SK-N-SH (cell line): ENCODE data around the gene YTHDF1. TPM values are rescaled to one million over a fixed set of nuclear protein-coding genes. Genes with fewer than 3 reads are reported as not detected.

Experiments used
- CTCF ChIA-PET: fragments of 300-600, 350-600 bp; formaldehyde crosslinking; extraction: SDS; loops from one replicate; lab custom pipeline; 2021; lab: Yijun Ruan, JAX
- POLR2A ChIA-PET: fragments of 350-600 bp; sonication (Branson Sonifier 250); formaldehyde crosslinking; extraction: SDS; loops from one replicate; lab custom pipeline; 2020; ENCODE audit warnings: antibody characterized with exemption, inconsistent platforms; lab: Yijun Ruan, JAX
- DNase-seq: peaks from one replicate; pipeline ENCODE4 v3.0.0; 2012
- H2AFZ ChIP-seq: fragments of 200-600 bp; sonication (generic); 2 replicates; pipeline ENCODE4 v1.8.1; 2016; ENCODE audit warnings: antibody characterized with exemption, mild to moderate bottlenecking, low read depth
- H3F3A ChIP-seq: fragments of 200-600 bp; sonication (generic); replicated peaks from 2 replicates; pipeline ENCODE3; 2016; ENCODE audit warnings: antibody characterized with exemption, mild to moderate bottlenecking; ENCODE audit not compliant: insufficient read depth
- H3K27ac ChIP-seq, 2 experiments: fragments of 200-500 bp in 1 of 2; fragments of 200-600 bp in 1 of 2; sonication (Bioruptor generic) in 1 of 2; sonication (generic), shearing (Covaris generic) in 1 of 2; 2 replicates each; pipeline versions ENCODE4 v1.5.1 to v1.6.1; 2014 to 2016; ENCODE audit warnings: low read depth in 2 of 2, inconsistent platforms in 1 of 2, low read length in 1 of 2, mild to moderate bottlenecking in 1 of 2, mixed read lengths in 1 of 2
- H3K27me3 ChIP-seq: fragments of 200-600 bp; sonication (generic), shearing (Covaris generic); 2 replicates; pipeline ENCODE4 v1.6.1; 2016; ENCODE audit warnings: mixed run types; ENCODE audit not compliant: insufficient read depth
- H3K36me3 ChIP-seq, 2 experiments: fragments of 200-500 bp in 1 of 2; fragments of 200-600 bp in 1 of 2; sonication (Bioruptor generic) in 1 of 2; sonication (generic) in 1 of 2; replicated peaks in 1 of 2; 2 replicates each; pipeline versions ENCODE3 to v1.5.1; 2014 to 2016; ENCODE audit warnings: low read length in 1 of 2, mild to moderate bottlenecking in 1 of 2; ENCODE audit not compliant: insufficient read depth in 2 of 2, control insufficient read depth in 1 of 2
- H3K4me1 ChIP-seq, 2 experiments: fragments of 200-500 bp in 1 of 2; fragments of 200-600 bp in 1 of 2; sonication (Bioruptor generic) in 1 of 2; sonication (generic), shearing (Covaris generic) in 1 of 2; 2 replicates each; pipeline versions ENCODE4 v1.5.1 to v1.6.1; 2014 to 2016; ENCODE audit warnings: low read depth in 1 of 2, low read length in 1 of 2, mixed run types in 1 of 2; ENCODE audit not compliant: insufficient read depth in 2 of 2, control insufficient read depth in 1 of 2
- H3K4me2 ChIP-seq: fragments of 200-600 bp; sonication (generic), shearing (Covaris generic); 2 replicates; pipeline ENCODE4 v1.6.1; 2017; ENCODE audit warnings: mixed run types
- H3K4me3 ChIP-seq, 2 experiments: fragments of 200-500 bp in 1 of 2; fragments of 200-600 bp in 1 of 2; sonication (Bioruptor generic) in 1 of 2; sonication (generic), shearing (Covaris generic) in 1 of 2; 2 replicates each; pipeline versions ENCODE4 v1.5.1 to v1.8.1; 2014 to 2016; ENCODE audit warnings: low read depth in 2 of 2, inconsistent platforms in 1 of 2, low read length in 1 of 2, mild to moderate bottlenecking in 1 of 2, mixed read lengths in 1 of 2, moderate library complexity in 1 of 2
- H3K79me2 ChIP-seq: fragments of 200-600 bp; sonication (generic); 2 replicates; pipeline ENCODE4 v1.8.1; 2017; ENCODE audit warnings: mild to moderate bottlenecking; ENCODE audit not compliant: insufficient read depth
- H3K9ac ChIP-seq: fragments of 200-600 bp; sonication (generic); 2 replicates; pipeline ENCODE4 v1.6.1; 2017; ENCODE audit warnings: mixed run types
- H3K9me2 ChIP-seq: fragments of 200-600 bp; sonication (generic); 2 replicates; pipeline ENCODE4 v1.6.1; 2017; ENCODE audit warnings: mixed run types
- H3K9me3 ChIP-seq: fragments of 200-600 bp; sonication (generic); 2 replicates; pipeline ENCODE4 v1.6.1; 2017; ENCODE audit warnings: mixed run types, mild to moderate bottlenecking, moderate library complexity
- H4K20me1 ChIP-seq: fragments of 200-600 bp; sonication (generic); 2 replicates; pipeline ENCODE4 v1.6.1; 2017; ENCODE audit warnings: mild to moderate bottlenecking, mixed run types; ENCODE audit not compliant: insufficient read depth
- CHD2 ChIP-seq: fragments of 150-350 bp; IDR thresholded peaks from 2 replicates; pipeline ENCODE4 v1.6.1; 2018; ENCODE audit warnings: low read length; ENCODE audit not compliant: partially characterized antibody
- ELF1 ChIP-seq: IDR thresholded peaks from 2 replicates; pipeline ENCODE4 v1.4.0; 2012
- EZH2phosphoT487 ChIP-seq: fragments of 200-600 bp; sonication (generic); IDR thresholded peaks from 2 replicates; pipeline ENCODE4 v1.6.1; 2017; ENCODE audit warnings: low read depth, mixed run types, mild to moderate bottlenecking, antibody characterized with exemption, moderate library complexity, borderline replicate concordance
- FOSL2 ChIP-seq: IDR thresholded peaks from 2 replicates; pipeline ENCODE4 v1.4.0; 2012; ENCODE audit warnings: low read depth, mild to moderate bottlenecking, moderate library complexity, borderline replicate concordance
- FOXM1 ChIP-seq: IDR thresholded peaks from 2 replicates; pipeline ENCODE4 v1.4.0; 2012; ENCODE audit warnings: low read depth, mild to moderate bottlenecking
- GABPA ChIP-seq: IDR thresholded peaks from 2 replicates; pipeline ENCODE4 v1.4.0; 2012; ENCODE audit warnings: low read depth, mild to moderate bottlenecking
- IRF3 ChIP-seq: fragments of 150-350 bp; IDR thresholded peaks from 2 replicates; pipeline ENCODE4 v1.6.1; 2016; ENCODE audit warnings: mild to moderate bottlenecking, low read depth, low read length
- MAX ChIP-seq: IDR thresholded peaks from 2 replicates; pipeline ENCODE4 v1.4.0; 2012; ENCODE audit warnings: low read depth
- MEF2A ChIP-seq: IDR thresholded peaks from 2 replicates; pipeline ENCODE4 v1.4.0; 2012; ENCODE audit warnings: low read depth, borderline replicate concordance
- NFIC ChIP-seq: IDR thresholded peaks from 2 replicates; pipeline ENCODE4 v1.4.0; 2012; ENCODE audit warnings: borderline replicate concordance
- NRF1 ChIP-seq: IDR thresholded peaks from 2 replicates; pipeline ENCODE4 v1.6.1; 2012; ENCODE audit warnings: low read depth, mild to moderate bottlenecking, low read length
- POLR2AphosphoS5 ChIP-seq: IDR thresholded peaks from 2 replicates; pipeline ENCODE4 v1.6.1; 2012; ENCODE audit warnings: low read depth, low read length
- RAD21 ChIP-seq: IDR thresholded peaks from 2 replicates; pipeline ENCODE4 v1.6.1; 2012; ENCODE audit warnings: mild to moderate bottlenecking, low read length
- RCOR1 ChIP-seq: fragments of 150-350 bp; IDR thresholded peaks from 2 replicates; pipeline ENCODE4 v1.6.1; 2017; ENCODE audit warnings: antibody characterized with exemption, low read length
- RXRA ChIP-seq: IDR thresholded peaks from 2 replicates; pipeline ENCODE4 v1.4.0; 2012; ENCODE audit warnings: low read depth, mild to moderate bottlenecking, borderline replicate concordance
- TAF1 ChIP-seq: IDR thresholded peaks from 2 replicates; pipeline ENCODE4 v1.6.1; 2012; ENCODE audit warnings: low read depth, mild to moderate bottlenecking, low read length, moderate library complexity, borderline replicate concordance
- TEAD4 ChIP-seq: IDR thresholded peaks from 2 replicates; pipeline ENCODE4 v1.4.0; 2012; ENCODE audit warnings: mild to moderate bottlenecking, borderline replicate concordance; ENCODE audit not compliant: insufficient read depth
- USF2 ChIP-seq: fragments of 150-350 bp; IDR thresholded peaks from 2 replicates; pipeline ENCODE4 v1.6.1; 2017; ENCODE audit warnings: antibody characterized with exemption, low read length, low read depth, borderline replicate concordance
- YY1 ChIP-seq: IDR thresholded peaks from 2 replicates; pipeline ENCODE4 v1.4.0; 2012; ENCODE audit warnings: low read depth, mild to moderate bottlenecking
- ZBTB33 ChIP-seq: IDR thresholded peaks from 2 replicates; pipeline ENCODE4 v1.4.0; 2012; ENCODE audit warnings: low read depth, borderline replicate concordance
- WGBS: methylation state at CpG from one replicate; pipeline ENCODE4 v1.1.6; 2017; ENCODE audit warnings: low lambda C conversion rate; 5-methylcytosine and 5-hydroxymethylcytosine counted together
- polyA plus RNA-seq, 3 experiments: library from polyadenylated mRNA; depleted of rRNA; stranded (reverse); fragments of >200 nt; gene quantifications; 2 replicates each; pipeline ENCODE4 v1.2.3, GENCODE V29; 2012

Gene YTHDF1
- polyA plus RNA-seq, 1 of the 3 experiments (the other 2 are of a cell fraction): 17.0 TPM

- TF ChIP-seq IRF3: no peak
- no peak for TF ChIP-seq ZBTB33
- TF ChIP-seq TAF1: no peak
- no peak for TF ChIP-seq GABPA
- TF ChIP-seq MEF2A: no peak
- TF ChIP-seq POLR2AphosphoS5: no peak
- TF ChIP-seq YY1: no peak
Measured at GRCh38 chr20:63173552-63174191, 42.3 kb downstream of the YTHDF1 start (continued).

- TF ChIP-seq RAD21 (0 out of 2 replicates have a peak, but pooled peaks have one; percentile 4), NRF1 (no peak)
- no peak overlapping the region for H2AFZ ChIP-seq
- H3F3A ChIP-seq: no peaks in the 10 kb centered on the region
- POLR2A ChIA-PET: no interaction called here
- no peaks in the 10 kb centered on the region for H3K9me2 ChIP-seq
- H3K27ac ChIP-seq: no peak overlapping the region
- no peak for DNase-seq
- H3K4me3 ChIP-seq: no peak overlapping the region
- H3K4me1 ChIP-seq: no peaks in the 10 kb centered on the region
- no peak overlapping the region for H3K4me2 ChIP-seq
- no peak overlapping the region for H3K9ac ChIP-seq
- 0% methylated on average over 1 of the region's 8 CpGs for WGBS
- no peaks in the 10 kb centered on the region for H3K9me3 ChIP-seq
- CTCF ChIA-PET: interaction anchor here (0.8 to 1.7 kb wide), 3 partner anchors 11 to 116 kb away, joined by 3 to 6 read pairs (median 5); no protein-coding TSS in a partner anchor
- H3K27me3 ChIP-seq: peaks cover 54% of the 10 kb centered on the region
- H3K36me3 ChIP-seq: no peaks in the 10 kb centered on the region
- peaks cover 17% of the 10 kb centered on the region; the same call in 1 of the 2 replicates for H4K20me1 ChIP-seq
- H3K79me2 ChIP-seq: no peaks in the 10 kb centered on the region
Measured at GRCh38 chr20:63172726-63173125, 43.2 kb downstream of the YTHDF1 start.

GRCh38 chr20:63171991-63172390 is 43.9 kb downstream of the YTHDF1 start:
- Histone ChIP-seq H3K4me3 (no peak overlapping the region), H3K36me3 (no peaks in the 10 kb centered on the region), H3K27ac (no peak overlapping the region), H3F3A (no peaks in the 10 kb centered on the region), H3K9me2 (no peaks in the 10 kb centered on the region), H4K20me1 (peaks cover 17% of the 10 kb centered on the region; the same call in 1 of the 2 replicates), H2AFZ (no peak overlapping the region), H3K27me3 (peaks cover 51% of the 10 kb centered on the region), H3K4me2 (no peak overlapping the region), H3K9me3 (no peaks in the 10 kb centered on the region), H3K4me1 (no peaks in the 10 kb centered on the region), H3K79me2 (no peaks in the 10 kb centered on the region), H3K9ac (no peak overlapping the region)
- 29% methylated on average over 5 of the region's 5 CpGs for WGBS
- POLR2A ChIA-PET: no interaction called here
- DNase-seq: no peak
- CTCF ChIA-PET: interaction anchor here (1.7 kb wide), 1 partner anchor 51 kb away, joined by 5 read pairs; no protein-coding TSS in a partner anchor
- no peak for TF ChIP-seq FOXM1
- no peak for TF ChIP-seq MAX
- no peak for TF ChIP-seq RCOR1
- no peak for TF ChIP-seq FOSL2
- no peak for TF ChIP-seq CHD2
- TF ChIP-seq RXRA: no peak
- TF ChIP-seq TEAD4: no peak
- TF ChIP-seq USF2: no peak
- TF ChIP-seq EZH2phosphoT487: no peak
- no peak for TF ChIP-seq NFIC
- no peak for TF ChIP-seq ZBTB33
- no peak for TF ChIP-seq ELF1
- TF ChIP-seq POLR2AphosphoS5: no peak
